ENCODE results near the gene NUCB1.

DNA sequence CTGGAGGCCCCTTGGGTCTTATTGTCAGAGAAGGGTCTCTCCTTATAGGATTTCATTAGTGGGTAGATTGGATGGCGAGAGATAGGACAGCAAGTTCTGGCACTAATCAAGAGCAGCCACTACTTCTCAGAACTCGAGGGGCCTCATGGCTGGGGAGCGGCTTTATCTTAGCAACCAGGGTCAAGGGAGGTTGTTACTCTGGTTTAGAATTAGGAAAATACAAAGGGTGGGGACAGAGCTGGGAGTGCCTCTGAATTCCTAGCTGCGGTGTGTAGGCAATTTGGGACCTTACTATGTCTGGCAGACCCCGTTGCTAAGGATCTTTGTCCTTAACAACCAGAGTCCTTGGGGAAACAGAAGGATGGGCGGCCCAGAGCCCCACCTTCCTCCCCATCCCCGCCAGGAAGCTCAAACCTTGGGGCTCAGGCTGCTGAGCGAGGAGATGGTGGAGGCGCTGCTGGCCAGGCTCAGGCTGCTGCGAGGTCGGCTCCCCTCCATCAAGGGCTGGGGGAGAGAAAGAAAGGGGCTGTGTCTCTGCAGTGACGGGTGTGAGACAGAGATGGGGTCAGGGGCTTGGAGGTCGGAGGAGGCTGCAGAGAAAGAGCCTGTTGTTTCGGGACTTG is 32.9 kb upstream of the NUCB1 start:
- no peak for TF ChIP-seq POLR2A (IDR thresholded peaks at IDR 0.05)
- no peak for TF ChIP-seq CTCF (IDR thresholded peaks at IDR 0.05)

Data from Peyer's patch (tissue), 4 donors.